ENCODE measurements around the gene DOCK1.

DNA sequence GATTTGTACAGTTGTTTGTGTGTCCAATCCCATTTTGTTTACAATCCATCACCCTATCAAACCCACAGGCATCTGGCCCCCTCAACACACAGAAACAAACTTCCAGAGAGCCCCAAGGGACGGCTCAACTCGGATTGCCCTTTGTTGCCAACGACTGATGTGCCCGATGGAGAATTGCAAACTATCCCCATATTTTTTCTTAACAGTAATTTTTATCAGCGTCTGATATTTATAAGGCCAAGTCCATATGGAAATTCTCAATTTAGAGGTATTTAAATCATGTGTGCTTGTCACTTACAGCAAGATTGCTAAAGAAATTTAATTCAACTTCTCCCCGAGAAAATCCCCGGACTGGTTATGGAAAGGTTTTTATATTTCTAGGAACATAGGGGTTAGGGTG is 530.0 kb downstream of the DOCK1 start:
- TF ChIP-seq CTCF (conservative IDR thresholded peaks at IDR 0.05 in 1 of 2, IDR thresholded peaks at IDR 0.05 in 1 of 2; ENCODE audit: low read depth in 1 of 2, low read length in 2 of 2) (no peak), EZH2 (IDR thresholded peaks at IDR 0.05; ENCODE audit: low read length, missing control alignments) (no peak)

All from fibroblast of lung (primary cell).